Measurements from ENCODE around the gene TBCD.

Gene TBCD

GRCh38 chr17:82876602-82877379 lies 124.9 kb downstream of the TBCD start:
- DNase-seq (ENCODE audit: low read depth) = peak; percentile 91
- TF ChIP-seq, protein P1, sequence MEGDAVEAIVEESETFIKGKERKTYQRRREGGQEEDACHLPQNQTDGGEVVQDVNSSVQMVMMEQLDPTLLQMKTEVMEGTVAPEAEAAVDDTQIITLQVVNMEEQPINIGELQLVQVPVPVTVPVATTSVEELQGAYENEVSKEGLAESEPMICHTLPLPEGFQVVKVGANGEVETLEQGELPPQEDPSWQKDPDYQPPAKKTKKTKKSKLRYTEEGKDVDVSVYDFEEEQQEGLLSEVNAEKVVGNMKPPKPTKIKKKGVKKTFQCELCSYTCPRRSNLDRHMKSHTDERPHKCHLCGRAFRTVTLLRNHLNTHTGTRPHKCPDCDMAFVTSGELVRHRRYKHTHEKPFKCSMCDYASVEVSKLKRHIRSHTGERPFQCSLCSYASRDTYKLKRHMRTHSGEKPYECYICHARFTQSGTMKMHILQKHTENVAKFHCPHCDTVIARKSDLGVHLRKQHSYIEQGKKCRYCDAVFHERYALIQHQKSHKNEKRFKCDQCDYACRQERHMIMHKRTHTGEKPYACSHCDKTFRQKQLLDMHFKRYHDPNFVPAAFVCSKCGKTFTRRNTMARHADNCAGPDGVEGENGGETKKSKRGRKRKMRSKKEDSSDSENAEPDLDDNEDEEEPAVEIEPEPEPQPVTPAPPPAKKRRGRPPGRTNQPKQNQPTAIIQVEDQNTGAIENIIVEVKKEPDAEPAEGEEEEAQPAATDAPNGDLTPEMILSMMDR (IDR thresholded peaks at IDR 0.05; ENCODE audit: insufficient read depth, low read depth, low read length, missing control alignments) = peak; percentile 70
- peak overlapping the region; percentile 4 for H3K4me3 ChIP-seq (ENCODE audit: low read length)

DNA sequence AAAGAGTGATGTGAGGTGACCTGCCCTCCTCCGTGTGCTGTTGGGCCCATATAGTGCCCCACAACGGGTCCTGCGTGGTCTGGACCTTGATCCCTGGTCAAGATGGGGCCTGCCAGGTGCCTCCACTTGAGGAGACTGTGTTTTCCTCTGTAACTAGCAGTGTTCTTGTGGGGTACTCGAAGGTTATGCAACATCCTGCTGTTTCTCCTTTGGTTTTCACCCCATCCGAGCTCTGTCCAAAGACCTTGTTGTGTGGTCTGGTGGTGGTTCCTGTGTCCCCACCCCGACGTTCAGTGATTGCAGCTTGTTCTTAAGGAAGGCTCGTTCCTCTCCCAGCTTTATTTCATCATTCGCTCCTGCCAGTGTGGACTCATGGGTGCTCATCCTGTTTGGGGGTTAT lies 126.7 kb downstream of the TBCD start:
- TF ChIP-seq, protein P1 (IDR thresholded peaks at IDR 0.05; ENCODE audit: insufficient read depth, low read depth, low read length, missing control alignments) = no peak

GRCh38 chr17:82879241-82879640 lies 127.4 kb downstream of the TBCD start:
- no peak overlapping the region for H3K4me3 ChIP-seq (ENCODE audit: low read length)
- no peak for DNase-seq (ENCODE audit: low read depth)
- TF ChIP-seq, protein P1 (IDR thresholded peaks at IDR 0.05; ENCODE audit: insufficient read depth, low read depth, low read length, missing control alignments) = no peak

More for the DNA sequence above, 126.7 kb downstream of the TBCD start:
- DNase-seq (ENCODE audit: low read depth) = no peak
- no peak overlapping the region for H3K4me3 ChIP-seq (ENCODE audit: low read length)

- TF ChIP-seq, protein P1 (IDR thresholded peaks at IDR 0.05; ENCODE audit: insufficient read depth, low read depth, low read length, missing control alignments) = no peak
- DNase-seq (ENCODE audit: low read depth) = no peak
These were observed 128.9 kb downstream of the TBCD start for GRCh38 chr17:82880620-82881323.

GRCh38 chr17:82881324-82881823 lies 129.5 kb downstream of the TBCD start:
- no peak overlapping the region for H3K4me3 ChIP-seq (ENCODE audit: low read length)
- DNase-seq (ENCODE audit: low read depth) = no peak
- TF ChIP-seq, protein P1 (IDR thresholded peaks at IDR 0.05; ENCODE audit: insufficient read depth, low read depth, low read length, missing control alignments) = no peak

More at GRCh38 chr17:82880620-82881323, 128.9 kb downstream of the TBCD start:
- no peak overlapping the region for H3K4me3 ChIP-seq (ENCODE audit: low read length)

GRCh38 chr17:82881900-82882714 lies 130.2 kb downstream of the TBCD start:
- DNase-seq (ENCODE audit: low read depth) = no peak
- TF ChIP-seq, protein P1 (IDR thresholded peaks at IDR 0.05; ENCODE audit: insufficient read depth, low read depth, low read length, missing control alignments) = no peak
- no peak overlapping the region for H3K4me3 ChIP-seq (ENCODE audit: low read length)

All from epithelial cell of esophagus (primary cell).